ENCODE results near the gene MPP3. TPM values are rescaled to one million over a fixed set of nuclear protein-coding genes. Genes with fewer than 3 reads are reported as not detected.

The MPP3 gene
- total and polyA plus RNA-seq, 9 of the 15 experiments (the other 6 are each of a cell fraction or from before 2014, with no cell fraction given): 0.41 to 10.4 (median 4.5) TPM

DNA sequence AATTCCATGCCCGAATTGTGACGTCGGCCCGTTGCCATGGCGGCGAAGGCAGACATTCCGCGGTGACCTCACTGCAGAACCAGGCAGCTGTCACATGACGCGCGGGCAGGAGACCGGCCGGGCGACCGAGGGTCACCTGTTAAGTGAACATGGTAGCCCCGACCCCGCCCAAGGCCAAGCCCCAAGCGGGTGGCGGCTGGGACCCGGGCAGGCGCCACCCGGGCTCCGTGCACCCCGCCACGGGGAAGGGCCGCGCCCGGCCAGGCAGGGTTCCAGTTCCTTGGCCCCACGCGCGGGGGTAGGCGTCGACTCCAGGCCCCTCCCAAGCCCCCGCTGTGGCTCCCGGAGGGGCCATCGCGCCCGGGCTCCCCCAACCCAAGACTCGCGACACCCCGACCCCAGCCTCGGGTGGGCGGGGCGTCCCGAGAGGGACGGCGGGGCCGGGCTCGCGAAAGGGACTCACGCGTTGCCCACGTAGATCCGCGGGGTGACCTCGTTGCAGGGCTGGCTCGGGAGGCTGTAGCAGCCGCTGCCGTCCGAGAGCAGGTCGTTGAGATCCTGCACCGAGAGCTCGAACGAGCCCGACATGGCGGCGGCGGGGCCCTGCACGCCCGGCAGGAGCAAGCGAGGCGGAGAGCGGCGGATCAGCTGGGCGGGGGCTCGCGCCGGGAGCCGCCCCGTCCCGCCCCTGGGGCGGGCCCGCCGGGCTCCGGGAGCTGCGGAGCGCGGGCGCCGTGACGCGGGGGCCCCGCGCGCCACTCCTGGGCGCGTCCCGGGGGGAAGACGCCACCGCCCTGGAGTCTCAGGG, 54.4 kb downstream of the MPP3 start, which contains the start of gene DUSP3 (continued):
- TF ChIP-seq, protein P1, sequence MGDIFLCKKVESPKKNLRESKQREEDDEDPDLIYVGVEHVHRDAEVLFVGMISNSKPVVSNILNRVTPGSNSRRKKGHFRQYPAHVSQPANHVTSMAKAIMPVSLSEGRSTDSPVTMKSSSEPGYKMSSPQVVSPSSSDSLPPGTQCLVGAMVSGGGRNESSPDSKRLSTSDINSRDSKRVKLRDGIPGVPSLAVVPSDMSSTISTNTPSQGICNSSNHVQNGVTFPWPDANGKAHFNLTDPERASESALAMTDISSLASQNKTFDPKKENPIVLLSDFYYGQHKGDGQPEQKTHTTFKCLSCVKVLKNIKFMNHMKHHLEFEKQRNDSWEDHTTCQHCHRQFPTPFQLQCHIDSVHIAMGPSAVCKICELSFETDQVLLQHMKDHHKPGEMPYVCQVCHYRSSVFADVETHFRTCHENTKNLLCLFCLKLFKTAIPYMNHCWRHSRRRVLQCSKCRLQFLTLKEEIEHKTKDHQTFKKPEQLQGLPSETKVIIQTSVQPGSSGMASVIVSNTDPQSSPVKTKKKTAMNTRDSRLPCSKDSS (IDR thresholded peaks at IDR 0.05; ENCODE audit: low read depth, partially characterized antibody): no peak
- TF ChIP-seq ZNF239 (CRISPR knock-in tag; IDR thresholded peaks at IDR 0.05) (no peak), CBFA2T2 (conservative IDR thresholded peaks at IDR 0.05) (peak; percentile 38; the same call in 1 of the 2 replicates), ZNF324 (CRISPR knock-in tag; IDR thresholded peaks at IDR 0.05) (no peak), ELF4 (CRISPR knock-in tag; IDR thresholded peaks at IDR 0.05) (no peak), RUNX1 (IDR thresholded peaks at IDR 0.05; ENCODE audit: low read depth) (no peak), ZNF764 (CRISPR knock-in tag; IDR thresholded peaks at IDR 0.05; ENCODE audit: low read depth) (no peak), TAF1 (IDR thresholded peaks at IDR 0.05; ENCODE audit: control insufficient read depth, extremely low read depth, insufficient read depth, low read length, severe bottlenecking) (peak; percentile 51), GTF2A2 (tag; IDR thresholded peaks at IDR 0.05) (no peak)
- TF ChIP-seq, protein P2, sequence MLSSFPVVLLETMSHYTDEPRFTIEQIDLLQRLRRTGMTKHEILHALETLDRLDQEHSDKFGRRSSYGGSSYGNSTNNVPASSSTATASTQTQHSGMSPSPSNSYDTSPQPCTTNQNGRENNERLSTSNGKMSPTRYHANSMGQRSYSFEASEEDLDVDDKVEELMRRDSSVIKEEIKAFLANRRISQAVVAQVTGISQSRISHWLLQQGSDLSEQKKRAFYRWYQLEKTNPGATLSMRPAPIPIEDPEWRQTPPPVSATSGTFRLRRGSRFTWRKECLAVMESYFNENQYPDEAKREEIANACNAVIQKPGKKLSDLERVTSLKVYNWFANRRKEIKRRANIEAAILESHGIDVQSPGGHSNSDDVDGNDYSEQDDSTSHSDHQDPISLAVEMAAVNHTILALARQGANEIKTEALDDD (IDR thresholded peaks at IDR 0.05): no peak
- TF ChIP-seq, protein P3, sequence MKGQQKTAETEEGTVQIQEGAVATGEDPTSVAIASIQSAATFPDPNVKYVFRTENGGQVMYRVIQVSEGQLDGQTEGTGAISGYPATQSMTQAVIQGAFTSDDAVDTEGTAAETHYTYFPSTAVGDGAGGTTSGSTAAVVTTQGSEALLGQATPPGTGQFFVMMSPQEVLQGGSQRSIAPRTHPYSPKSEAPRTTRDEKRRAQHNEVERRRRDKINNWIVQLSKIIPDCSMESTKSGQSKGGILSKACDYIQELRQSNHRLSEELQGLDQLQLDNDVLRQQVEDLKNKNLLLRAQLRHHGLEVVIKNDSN (CRISPR knock-in tag; IDR thresholded peaks at IDR 0.05): peak; percentile 92
- TF ChIP-seq, protein P4, sequence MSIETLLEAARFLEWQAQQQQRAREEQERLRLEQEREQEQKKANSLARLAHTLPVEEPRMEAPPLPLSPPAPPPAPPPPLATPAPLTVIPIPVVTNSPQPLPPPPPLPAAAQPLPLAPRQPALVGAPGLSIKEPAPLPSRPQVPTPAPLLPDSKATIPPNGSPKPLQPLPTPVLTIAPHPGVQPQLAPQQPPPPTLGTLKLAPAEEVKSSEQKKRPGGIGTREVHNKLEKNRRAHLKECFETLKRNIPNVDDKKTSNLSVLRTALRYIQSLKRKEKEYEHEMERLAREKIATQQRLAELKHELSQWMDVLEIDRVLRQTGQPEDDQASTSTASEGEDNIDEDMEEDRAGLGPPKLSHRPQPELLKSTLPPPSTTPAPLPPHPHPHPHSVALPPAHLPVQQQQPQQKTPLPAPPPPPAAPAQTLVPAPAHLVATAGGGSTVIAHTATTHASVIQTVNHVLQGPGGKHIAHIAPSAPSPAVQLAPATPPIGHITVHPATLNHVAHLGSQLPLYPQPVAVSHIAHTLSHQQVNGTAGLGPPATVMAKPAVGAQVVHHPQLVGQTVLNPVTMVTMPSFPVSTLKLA (conservative IDR thresholded peaks at IDR 0.05): peak in 1 of 2 experiments; percentile 54; a peak in 1 of 4 replicates
- TF ChIP-seq, protein P5, sequence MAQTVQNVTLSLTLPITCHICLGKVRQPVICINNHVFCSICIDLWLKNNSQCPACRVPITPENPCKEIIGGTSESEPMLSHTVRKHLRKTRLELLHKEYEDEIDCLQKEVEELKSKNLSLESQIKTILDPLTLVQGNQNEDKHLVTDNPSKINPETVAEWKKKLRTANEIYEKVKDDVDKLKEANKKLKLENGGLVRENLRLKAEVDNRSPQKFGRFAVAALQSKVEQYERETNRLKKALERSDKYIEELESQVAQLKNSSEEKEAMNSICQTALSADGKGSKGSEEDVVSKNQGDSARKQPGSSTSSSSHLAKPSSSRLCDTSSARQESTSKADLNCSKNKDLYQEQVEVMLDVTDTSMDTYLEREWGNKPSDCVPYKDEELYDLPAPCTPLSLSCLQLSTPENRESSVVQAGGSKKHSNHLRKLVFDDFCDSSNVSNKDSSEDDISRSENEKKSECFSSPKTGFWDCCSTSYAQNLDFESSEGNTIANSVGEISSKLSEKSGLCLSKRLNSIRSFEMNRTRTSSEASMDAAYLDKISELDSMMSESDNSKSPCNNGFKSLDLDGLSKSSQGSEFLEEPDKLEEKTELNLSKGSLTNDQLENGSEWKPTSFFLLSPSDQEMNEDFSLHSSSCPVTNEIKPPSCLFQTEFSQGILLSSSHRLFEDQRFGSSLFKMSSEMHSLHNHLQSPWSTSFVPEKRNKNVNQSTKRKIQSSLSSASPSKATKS (CRISPR knock-in tag; IDR thresholded peaks at IDR 0.05): no peak
- TF ChIP-seq, protein P6, sequence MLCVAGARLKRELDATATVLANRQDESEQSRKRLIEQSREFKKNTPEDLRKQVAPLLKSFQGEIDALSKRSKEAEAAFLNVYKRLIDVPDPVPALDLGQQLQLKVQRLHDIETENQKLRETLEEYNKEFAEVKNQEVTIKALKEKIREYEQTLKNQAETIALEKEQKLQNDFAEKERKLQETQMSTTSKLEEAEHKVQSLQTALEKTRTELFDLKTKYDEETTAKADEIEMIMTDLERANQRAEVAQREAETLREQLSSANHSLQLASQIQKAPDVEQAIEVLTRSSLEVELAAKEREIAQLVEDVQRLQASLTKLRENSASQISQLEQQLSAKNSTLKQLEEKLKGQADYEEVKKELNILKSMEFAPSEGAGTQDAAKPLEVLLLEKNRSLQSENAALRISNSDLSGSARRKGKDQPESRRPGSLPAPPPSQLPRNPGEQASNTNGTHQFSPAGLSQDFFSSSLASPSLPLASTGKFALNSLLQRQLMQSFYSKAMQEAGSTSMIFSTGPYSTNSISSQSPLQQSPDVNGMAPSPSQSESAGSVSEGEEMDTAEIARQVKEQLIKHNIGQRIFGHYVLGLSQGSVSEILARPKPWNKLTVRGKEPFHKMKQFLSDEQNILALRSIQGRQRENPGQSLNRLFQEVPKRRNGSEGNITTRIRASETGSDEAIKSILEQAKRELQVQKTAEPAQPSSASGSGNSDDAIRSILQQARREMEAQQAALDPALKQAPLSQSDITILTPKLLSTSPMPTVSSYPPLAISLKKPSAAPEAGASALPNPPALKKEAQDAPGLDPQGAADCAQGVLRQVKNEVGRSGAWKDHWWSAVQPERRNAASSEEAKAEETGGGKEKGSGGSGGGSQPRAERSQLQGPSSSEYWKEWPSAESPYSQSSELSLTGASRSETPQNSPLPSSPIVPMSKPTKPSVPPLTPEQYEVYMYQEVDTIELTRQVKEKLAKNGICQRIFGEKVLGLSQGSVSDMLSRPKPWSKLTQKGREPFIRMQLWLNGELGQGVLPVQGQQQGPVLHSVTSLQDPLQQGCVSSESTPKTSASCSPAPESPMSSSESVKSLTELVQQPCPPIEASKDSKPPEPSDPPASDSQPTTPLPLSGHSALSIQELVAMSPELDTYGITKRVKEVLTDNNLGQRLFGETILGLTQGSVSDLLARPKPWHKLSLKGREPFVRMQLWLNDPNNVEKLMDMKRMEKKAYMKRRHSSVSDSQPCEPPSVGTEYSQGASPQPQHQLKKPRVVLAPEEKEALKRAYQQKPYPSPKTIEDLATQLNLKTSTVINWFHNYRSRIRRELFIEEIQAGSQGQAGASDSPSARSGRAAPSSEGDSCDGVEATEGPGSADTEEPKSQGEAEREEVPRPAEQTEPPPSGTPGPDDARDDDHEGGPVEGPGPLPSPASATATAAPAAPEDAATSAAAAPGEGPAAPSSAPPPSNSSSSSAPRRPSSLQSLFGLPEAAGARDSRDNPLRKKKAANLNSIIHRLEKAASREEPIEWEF (CRISPR knock-in tag; IDR thresholded peaks at IDR 0.05): no peak

Data from K562 (cell line).